GM18907 (cell line): Measurements from ENCODE around the gene ELMO1.
A peak's percentile ranks its signal among the peaks of the same experiment; 100 is the strongest.

Source experiments
- ATAC-seq: cut with Tn5 transposase; IDR thresholded peaks from one replicate; pipeline ENCODE4 v1.9.1; 2021; ENCODE audit warnings: mild to moderate bottlenecking, moderate library complexity; ENCODE audit not compliant: unreplicated experiment

The ELMO1 gene

DNA sequence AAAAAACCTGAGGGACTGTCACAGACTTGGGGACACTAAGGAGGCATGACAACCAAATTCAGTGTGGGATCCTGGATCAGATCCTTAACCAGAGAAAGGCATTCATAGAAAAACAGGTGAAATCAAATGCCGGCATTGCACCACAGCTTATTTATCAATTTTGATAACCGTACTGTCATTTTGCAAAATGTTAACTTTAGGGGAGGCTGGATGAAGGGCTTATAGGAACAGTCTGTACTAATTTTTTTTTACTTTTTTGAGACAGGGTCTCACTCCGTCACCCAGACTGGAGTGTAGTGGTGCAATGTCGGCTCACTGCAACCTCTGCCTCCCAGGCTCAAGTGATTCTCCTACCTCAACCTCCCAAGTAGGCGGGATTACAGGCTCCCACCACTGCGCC is 217.1 kb downstream of the ELMO1 start:
- no peak for ATAC-seq

DNA sequence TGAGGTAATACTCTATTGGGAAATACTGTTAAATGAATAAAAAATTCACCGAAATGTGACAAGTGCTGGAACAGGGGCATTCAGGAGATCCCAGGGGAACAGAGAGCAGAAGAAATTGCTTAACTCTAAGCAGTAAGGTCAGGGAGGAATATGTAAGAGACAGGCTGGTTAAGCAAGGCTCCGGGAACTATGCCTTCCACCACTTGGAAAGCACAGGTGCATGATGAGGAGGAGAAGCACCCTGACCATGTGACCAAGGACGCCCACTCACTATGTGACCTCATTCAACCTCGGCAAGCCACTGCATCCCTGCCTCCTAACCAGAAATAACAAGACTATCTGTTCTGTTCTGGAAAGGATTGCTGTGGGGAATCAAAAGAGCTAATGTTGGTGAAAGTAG is 218.4 kb downstream of the ELMO1 start:
- ATAC-seq: no peak

DNA sequence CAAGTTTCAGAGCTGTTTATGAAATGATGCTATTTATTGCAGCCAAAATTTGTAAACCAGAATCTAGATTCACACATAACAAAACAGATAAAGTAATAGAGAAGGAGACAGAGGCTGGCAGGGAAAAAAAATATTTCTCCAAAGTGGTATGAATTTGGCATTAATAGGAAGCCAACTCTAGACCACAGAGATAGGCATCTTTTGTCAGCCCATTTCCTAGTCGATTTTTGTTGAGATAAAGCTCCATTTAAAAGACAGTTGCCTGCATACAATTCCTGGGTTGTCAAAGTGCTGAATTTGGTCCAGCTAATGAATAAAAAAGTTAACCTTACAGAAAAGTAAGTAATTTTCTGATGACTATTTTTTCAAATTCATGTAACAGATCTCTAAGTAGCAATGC is 219.3 kb downstream of the ELMO1 start:
- no peak for ATAC-seq

DNA sequence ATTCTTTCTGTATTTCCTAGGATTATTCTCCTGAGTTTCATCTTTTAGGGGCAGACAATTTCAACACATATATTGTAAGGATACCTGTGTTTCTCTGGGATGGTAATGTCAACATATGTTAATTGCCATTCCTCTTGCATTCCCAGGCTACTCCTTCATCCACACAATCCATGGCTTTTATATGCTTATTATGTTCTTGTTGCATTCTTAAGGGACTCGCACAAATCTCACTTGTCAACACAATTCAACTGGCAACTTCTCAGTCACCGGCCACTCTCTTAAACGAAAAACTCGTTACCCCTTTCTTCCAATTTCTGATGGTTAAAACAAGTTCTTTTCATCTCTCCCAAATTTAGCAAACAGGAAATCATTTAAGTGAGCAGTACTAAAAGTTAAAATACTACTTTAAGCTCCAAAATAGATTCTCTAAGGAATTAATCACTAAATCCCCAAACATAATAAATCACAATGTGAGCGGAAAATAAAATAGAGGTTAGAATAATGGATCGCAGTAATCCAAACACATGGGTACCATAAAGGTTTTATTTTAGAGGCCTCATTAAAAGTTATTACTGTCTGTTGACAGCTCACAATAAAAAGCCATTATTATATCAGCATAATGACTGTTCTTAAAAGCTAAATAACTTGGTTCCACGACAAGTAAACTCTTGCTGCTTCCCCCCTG is 223.2 kb downstream of the ELMO1 start:
- ATAC-seq: no peak

DNA sequence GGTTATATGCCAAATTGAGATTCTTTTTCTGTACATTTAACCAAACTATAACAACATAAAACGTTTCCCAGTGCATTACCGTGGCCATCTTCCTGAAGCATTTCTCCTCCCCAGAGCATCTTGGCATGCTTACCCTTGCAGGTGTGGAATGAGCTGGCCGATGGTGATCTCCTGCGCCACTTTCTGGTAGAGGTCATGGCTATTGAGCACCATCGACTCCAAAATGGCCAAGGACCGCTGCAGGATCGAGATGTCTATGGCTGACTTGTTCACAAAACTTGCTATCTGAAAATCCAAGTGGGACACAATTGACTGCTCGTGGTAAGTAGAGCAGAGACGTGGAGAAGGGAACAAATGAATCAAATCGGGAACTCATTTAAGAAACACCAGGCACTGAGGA is 223.9 kb downstream of the ELMO1 start:
- ATAC-seq: no peak

DNA sequence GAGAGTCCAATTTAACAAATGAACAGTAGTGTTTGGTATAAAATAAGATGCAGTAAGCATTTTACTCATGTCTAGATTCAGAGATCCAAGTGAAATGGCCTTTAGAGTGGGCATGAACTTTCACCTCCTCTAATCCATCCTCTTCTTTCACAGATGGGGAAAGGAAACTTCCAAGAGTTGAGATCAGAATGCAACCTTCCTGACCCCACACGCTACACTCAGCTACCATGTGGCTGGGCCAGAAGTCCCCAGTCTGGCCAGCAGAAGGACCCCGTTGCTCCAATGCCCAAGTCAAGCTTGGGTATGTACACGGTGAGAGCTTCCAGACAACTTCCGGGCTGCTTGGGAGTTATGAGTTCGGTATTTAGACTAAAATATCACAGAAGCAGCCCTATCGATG is 228.0 kb downstream of the ELMO1 start:
- ATAC-seq: no peak

DNA sequence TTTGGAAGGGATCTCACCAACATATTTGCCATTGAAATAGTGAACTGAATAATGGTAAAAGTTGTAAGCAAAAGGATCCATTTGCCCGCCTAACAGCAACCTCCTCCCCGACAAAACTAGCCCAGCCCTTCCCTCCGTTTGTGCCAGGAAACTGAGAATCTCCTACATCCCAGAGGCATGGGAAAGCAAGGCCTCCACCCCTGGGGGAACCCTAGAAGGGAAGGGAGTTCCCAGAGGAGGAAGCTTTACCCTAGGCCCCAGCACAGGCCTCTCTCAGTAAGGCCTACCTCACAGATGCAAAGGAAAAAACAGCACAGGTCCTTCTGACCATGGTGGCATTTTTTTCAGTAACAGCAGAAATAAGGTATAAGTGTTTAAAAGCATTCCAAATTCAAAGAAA is 229.7 kb downstream of the ELMO1 start:
- no peak for ATAC-seq

DNA sequence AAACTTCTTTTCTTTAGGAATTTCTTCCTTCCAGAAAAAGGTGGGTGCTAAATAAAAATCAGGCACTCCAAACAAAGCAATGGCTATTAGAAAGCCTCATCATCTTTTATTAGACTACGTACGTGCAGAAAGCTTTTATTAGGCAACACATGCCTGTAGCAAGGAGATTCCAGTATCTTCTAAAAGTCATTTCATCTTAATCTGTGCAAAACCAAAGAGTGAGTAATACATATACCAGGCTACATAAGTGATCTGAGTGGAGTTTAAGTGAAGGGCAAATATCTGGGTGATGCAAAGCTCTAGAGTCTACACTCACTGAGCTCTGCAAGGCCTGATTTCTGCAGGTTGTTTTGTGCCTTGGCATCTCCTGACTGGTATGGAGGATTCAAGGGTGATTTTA is 231.7 kb downstream of the ELMO1 start:
- ATAC-seq: no peak

DNA sequence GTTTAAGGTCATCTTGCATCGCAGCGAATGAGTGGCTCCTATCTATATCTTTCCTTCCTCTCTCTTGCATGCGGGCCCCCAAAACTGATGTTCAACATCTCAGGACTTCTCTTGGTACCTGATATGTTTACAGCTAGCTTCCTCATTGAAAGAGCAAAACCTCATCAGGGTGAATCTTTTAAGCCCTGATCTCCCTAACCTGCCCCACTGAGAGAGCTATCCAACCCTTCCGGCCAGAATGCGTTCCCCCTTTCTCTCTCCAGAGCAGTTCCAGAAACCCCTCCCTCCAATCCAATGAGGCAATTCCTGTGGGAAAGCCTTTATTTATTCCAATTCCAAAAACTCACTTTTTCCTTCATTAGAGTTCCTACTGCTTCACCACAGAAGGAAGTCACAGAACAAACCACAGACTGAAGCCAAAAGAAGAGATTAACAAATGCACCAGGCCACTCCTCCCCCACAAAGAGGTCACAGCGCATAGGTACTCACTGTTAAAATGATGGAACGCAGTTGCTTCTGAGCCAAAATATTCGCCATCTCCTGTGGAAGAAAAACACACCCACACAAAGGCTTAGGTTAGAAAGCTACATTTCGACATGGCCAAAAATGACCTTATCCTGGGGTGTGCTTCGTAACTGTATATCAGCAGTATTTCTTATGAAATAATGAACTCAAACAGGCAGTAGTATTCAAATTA is 232.4 kb downstream of the ELMO1 start:
- ATAC-seq: no peak

DNA sequence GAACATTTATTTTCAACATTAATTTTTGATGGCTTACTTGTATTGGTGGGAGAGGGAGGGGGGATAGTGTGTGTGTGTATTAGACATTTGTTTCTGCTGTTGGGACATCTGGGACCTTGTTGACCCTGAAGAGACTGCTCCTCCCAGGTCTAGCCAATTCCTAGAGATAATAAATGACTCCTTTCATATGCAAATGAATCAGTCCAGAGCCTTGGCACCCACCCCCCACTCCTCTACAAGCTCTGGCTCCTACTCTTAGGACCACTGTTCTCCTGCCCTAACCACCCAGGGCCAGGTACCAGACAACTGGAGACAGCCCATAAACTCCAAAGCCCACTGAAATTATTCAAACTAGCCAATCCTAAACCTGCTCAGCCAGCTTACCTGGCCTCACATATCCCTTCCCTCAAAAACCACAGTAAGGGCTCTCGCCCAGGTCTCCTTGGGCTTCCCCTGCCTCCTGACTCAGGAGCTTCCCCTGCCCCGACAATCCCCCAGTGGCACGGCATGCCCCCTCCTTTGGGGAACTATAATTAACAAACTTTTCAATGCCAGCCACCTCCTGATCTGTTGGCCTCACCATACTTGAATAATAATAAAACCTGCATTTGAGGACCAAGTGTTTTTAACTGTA is 233.3 kb downstream of the ELMO1 start:
- ATAC-seq: no peak

DNA sequence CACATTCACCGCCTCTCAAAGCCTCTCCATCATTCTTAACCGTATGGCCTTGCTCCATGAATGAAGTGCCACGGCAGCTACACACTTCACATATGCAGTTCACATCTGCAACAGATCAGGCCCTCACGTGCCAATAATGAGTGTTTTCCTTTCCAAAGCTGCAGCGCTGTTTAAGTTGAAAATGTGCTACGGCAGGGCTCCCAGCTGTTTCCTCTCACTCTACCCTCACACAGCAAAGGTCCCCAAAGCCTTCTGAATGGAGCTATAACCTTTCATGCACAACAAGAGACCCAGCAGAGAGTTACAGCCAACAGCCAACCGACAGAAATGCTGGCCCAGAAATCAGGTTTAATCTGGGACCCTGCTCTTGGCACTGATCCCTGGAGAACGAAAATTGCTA is 236.1 kb downstream of the ELMO1 start:
- peak; percentile 18 for ATAC-seq

DNA sequence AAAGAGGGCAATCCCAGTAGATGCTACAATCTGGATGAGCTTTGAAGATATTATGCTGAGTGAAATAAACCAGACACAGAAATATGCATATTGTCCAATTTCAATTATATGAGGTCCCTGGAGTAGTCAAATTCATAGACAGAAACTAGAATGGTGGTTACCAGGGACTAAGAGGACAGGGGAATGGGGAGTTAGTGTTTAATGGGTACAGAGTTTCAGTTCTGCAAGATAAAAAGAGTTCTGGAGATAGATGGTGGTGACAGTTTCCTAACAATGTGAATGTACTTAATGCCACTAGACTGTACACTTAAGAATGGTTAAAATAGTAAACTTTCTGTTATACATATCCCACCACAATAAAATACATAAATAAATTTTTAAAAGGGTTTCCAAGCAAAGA is 236.6 kb downstream of the ELMO1 start:
- peak; percentile 72 for ATAC-seq

DNA sequence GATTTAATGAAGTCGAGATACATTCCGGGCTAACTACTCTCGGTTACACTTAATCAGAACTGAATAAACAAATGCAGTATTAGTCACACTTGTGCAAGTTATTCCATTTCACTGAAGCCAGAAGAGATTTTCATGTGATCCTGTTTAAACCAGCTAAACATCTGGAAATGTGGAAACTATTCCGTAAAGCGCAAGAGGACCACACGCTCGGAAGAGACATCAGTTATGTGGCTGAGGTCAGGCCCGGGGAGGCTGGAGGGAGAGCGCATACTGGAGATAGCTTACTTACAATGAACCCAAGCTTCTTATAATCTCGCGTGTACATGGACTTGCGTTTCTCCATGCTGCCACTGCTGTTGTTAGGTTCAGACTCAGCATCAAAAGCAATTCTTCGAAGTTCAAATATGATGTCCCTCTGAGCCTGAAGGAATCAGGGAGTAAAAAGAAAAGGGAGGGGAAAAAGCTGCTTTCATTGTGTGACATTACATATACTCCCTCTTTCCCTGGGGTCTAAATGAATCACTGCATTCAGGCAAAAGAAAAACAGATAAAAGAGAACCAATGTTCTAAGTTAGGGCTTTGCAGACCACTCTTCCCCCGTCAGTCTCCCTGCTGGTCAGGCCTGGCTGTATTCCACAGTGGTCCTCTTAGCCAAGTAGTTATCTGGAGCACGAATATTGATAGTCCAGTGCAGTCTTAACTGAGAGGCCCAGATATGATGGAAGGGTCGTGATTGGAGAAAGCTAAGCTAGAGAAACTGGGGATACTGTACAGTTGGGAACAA is 237.4 kb downstream of the ELMO1 start:
- ATAC-seq: no peak

DNA sequence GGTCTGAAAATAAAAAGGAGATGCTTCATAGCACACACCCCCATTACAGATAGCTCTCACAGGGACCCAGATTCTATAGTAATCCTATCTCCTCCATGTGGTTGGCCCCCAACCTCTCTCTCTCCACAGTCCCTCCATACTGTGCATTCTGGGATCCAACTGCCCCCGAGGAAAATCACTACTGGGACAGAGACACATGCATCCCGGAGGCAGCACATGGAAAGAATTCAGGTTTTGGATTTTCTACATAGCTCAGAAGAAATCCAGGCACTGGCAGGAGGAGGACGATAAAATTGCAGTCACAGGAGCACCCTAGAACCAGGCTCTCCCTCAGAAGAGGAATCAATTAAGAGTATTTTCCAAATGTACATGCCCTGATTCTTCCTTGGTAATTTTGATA is 239.5 kb downstream of the ELMO1 start:
- no peak for ATAC-seq

DNA sequence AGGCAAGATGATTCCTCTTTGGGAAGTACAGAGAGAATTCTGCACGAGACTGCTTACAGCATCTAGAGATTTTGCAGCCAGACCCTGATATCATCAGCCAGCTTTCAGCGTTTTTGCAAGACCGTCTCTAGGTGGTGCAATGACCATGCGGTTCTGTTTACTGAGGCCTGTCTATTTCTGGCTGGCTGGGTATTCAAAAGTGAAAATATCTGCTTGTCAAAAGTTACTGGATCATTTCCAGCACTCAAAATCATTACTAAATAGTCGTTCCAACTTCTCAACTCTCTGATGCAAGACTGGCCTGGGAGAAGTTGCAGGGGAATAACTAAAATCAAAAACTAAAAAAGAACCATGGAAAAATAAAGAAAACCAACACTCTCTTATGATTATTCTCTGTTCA is 240.1 kb downstream of the ELMO1 start:
- peak; percentile 75 for ATAC-seq

DNA sequence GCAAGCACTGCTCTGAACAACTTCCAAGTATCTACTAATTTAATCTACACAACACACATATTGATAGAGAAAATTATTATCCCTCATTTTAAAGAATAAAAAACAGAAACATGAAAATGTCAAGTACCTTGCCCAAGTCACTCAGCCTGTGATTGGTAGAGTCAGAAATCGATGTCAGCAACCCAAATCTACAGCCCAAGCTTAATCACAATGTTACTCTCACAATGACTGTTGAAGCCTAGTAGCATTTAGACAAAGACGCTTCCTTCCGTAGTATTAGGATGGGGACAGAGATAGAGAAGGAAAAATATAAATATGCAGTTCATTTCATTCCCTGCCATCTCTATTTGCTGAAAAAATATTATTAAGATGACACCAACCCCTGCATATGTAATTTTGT is 242.5 kb downstream of the ELMO1 start:
- no peak for ATAC-seq

DNA sequence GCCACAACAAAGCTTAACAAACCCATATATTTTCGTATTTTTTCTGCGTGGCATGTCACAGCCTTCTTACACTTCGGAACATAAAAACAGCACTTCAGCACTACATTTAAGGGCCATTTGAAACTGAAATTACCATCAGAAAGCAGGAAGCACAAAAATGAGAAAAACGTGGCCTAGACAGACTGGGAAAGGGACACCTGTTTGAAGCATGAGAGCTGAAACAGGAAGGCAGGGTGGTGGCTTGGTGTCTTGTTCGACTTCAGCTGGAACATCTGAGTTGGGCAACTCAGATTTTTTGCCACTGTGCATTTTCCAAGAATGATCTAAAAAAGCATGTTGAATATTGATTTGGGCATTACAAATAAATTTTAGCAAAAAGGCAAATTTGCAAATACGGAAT is 243.2 kb downstream of the ELMO1 start:
- no peak for ATAC-seq

DNA sequence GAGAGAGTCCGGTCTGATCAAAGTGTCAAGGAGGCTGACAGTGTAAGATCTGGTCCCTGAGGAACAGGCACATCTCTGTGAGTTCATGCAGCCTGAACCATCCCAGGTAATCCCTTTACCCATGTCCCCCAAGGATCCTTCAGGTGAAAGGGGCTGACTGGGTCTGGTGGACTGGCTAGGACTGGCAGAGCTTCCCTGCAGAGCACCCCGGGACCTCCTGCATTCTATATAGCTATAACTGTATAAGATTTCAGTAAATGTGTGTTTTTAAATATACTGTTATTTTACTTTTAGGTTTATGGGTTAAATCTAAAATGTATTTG is 246.8 kb downstream of the ELMO1 start:
- no peak for ATAC-seq

DNA sequence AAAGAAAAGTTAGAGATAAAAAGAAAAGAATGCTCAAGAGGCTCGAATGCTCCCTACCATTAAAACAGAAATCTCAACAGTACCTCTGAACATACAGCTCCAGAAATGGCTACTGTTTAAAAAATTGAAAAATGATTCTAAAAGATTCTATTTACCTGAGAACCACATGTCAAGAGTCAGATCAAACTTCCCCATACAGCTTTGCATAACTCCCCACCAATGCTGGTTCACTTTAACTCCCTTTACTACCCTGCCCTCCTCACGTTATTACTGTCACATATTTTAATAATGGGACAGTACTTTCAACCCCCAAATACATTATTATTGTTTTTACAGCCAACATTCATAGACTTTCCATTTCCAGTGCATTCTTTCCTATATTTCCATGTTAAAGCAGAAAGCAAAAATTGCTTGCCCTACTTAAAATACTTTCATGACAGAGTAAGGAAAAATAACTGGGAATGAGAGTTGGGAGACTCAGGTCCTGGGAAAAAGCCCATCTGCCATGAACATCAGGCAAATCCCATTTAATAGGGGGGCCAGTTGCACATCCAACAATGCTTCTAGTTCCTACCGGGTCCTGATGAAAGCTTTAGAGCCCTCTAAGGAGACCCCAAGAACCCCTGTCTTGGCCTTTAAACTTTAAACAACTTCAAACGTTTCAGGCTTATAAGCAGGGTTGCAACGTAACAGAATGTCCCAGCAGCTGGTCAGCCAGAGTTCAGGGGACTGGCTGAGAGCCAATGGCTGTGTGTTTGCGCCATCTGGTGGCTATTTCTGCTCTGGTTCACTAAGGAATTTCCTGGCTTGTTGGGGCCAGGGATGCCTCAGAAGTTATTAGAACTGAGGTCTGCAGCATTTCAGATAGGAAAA is 247.4 kb downstream of the ELMO1 start:
- ATAC-seq: no peak

DNA sequence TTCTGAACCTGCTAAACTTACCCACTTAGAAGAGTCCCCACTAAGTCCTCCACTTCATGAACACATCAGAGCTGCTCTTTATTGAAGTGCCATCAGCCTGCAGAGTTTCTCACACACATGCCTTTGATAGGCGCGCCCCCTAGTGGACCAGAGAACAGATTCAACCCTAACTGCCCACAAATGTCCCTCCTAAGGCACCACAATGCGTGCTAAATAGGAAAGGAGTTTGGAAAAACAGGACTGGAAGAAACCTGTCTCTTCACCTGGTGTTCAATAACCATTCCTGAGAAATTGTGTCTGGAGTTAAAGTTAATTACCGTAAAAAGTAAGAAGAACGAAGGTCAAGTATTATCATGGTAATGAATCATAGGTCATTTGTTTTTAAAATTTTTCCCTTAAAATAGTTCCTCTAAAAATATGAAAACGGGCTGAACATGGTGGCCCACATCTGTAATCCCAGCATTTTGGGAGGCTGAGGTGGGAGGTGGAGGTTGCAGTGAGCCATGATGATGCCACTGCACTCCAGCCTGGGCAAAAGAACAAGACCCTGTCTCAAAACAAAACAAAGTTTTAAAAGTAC is 249.7 kb downstream of the ELMO1 start:
- ATAC-seq: peak; percentile 65
